Mesodermal cell (in vitro differentiated cells): ENCODE measurements around the gene KIF27.
"Not testable (repeated sequence)": the region's sequence is repeated elsewhere in the genome, so short reads cannot be mapped to it uniquely, and the experiment has no call there.

ENCODE experiments used
- H3K27ac ChIP-seq: 2 replicates; pipeline ENCODE4 v1.7.0; 2013; ENCODE audit warnings: mild to moderate bottlenecking, low read depth, low read length, moderate library complexity; ENCODE audit not compliant: severe bottlenecking
- H3K36me3 ChIP-seq: 2 replicates; pipeline ENCODE4 v1.7.1; 2013; ENCODE audit warnings: mild to moderate bottlenecking, low read length, moderate library complexity; ENCODE audit not compliant: control insufficient read depth, insufficient read depth
- H3K4me1 ChIP-seq: one replicate; pipeline ENCODE4 v1.7.1; 2013; ENCODE audit warnings: mild to moderate bottlenecking, low read length; ENCODE audit not compliant: insufficient read depth, control insufficient read depth, poor library complexity, severe bottlenecking
- H3K4me3 ChIP-seq: 2 replicates; pipeline ENCODE4 v1.7.0; 2013; ENCODE audit warnings: low read length, control low read depth, mild to moderate bottlenecking; ENCODE audit not compliant: insufficient read depth, poor library complexity, severe bottlenecking; ENCODE audit errors: extremely low read depth
- H3K9me3 ChIP-seq: 2 replicates; pipeline ENCODE4 v1.7.1; 2013; ENCODE audit warnings: mild to moderate bottlenecking, low read length, moderate library complexity; ENCODE audit not compliant: control insufficient read depth
- WGBS, 2 experiments: methylation state at CpG; one replicate each; pipeline ENCODE4 v1.1.5; 2013; ENCODE audit warnings: missing lambda C conversion rate in 2 of 2; ENCODE audit not compliant: insufficient coverage in 2 of 2; 5-methylcytosine and 5-hydroxymethylcytosine counted together

The KIF27 gene

DNA sequence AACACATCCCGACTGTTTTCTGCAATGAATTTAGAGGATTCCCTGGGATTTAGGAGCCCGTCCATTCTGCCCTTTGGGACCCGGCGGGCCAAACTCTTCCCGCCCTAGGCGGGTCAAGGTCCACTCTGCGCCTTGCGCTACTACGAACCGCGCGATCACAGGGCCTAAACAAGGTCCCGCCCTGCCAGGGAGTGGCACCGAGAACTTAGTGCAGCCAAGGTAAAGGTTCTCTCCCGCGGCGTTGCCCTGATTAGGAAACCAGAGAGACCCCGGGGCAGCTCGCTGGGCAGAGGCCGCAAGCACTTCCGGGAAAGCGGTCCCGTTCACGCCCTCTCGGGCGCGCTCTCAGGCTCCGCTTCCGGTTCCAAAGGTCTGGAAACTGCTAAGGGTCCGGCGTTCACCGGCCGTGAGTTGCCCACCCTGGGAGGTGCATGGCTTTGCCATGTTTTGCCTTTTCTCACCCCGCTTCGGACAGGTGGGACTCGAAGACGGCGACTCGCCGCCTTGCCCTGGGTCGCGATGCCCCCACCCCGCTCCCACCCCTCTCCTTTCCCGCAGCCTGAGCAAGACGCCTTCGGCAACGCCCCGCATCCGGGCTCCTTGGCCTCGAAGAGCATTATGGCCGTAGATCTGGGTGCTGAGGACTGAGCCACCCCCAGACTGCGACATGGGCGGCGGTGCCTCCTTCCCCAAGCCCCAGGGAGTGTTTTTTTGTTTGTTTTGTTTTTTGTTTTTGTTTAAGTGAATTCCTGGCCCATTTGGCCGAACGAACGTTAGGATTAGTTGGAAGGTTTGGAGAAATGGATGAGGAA lies 35.4 kb upstream of the KIF27 start:
- H3K27ac ChIP-seq, result no peak overlapping the region
- H3K9me3 ChIP-seq, result no peaks in the 10 kb centered on the region
- H3K36me3 ChIP-seq, result peaks cover 3% of the 10 kb centered on the region
- no peaks in the 10 kb centered on the region for H3K4me1 ChIP-seq
- 53 to 54% methylated on average over 31 to 47 of the region's 57 CpGs for WGBS, 2 experiments
- peak overlapping the region; percentile 36 for H3K4me3 ChIP-seq

DNA sequence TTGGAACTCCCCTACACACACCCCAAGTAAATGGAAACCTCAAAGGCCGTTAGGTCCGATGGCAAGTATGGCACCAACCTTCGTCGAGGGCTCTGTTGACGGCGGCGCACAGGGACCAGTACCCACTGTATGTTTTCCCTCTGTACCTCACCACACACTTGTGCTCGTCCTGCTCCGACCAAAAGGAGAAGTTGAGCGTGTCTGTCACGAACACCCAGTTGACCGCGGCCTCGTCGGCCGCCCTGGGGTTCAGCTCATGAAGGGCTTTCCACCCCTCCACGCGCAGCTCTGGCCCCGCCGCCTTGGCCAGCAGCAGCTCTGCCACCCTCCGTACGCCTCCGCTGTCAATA lies 34.8 kb upstream of the KIF27 start:
- Histone ChIP-seq H3K27ac (no peak overlapping the region), H3K4me3 (peak overlapping the region; percentile 36)

DNA sequence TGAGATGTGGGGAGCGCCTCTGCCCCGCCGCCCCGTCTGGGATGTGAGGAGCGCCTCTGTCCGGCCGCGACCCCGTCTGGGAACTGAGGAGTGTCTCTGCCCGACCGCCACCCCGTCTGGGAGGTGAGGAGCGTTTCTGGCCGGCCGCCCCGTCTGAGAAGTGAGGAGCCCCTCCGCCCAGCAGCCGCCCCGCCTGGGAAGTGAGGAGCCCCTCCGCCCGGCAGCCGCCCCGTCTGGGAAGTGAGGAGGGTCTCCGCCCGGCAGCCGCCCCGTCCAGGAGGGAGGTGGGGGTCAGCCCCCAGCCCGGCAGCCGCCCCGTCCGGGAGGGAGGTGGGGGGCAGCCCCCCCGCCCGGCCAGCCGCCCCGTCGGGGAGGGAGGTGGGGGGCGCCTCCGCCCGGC lies 26.9 kb upstream of the KIF27 start:
- not testable (repeated sequence) for H3K27ac ChIP-seq, H3K36me3 ChIP-seq, H3K4me3 ChIP-seq, H3K4me1 ChIP-seq, H3K9me3 ChIP-seq
- WGBS, 2 experiments, result 98 to 100% methylated on average over 2 to 18 of the region's 39 CpGs

More for the DNA sequence above, 34.8 kb upstream of the KIF27 start:
- H3K4me1 ChIP-seq, result no peaks in the 10 kb centered on the region
- H3K9me3 ChIP-seq, result no peaks in the 10 kb centered on the region
- WGBS, 2 experiments, result 79 to 81% methylated on average over 21 to 23 of the region's 23 CpGs
- peaks cover 3% of the 10 kb centered on the region for H3K36me3 ChIP-seq

DNA sequence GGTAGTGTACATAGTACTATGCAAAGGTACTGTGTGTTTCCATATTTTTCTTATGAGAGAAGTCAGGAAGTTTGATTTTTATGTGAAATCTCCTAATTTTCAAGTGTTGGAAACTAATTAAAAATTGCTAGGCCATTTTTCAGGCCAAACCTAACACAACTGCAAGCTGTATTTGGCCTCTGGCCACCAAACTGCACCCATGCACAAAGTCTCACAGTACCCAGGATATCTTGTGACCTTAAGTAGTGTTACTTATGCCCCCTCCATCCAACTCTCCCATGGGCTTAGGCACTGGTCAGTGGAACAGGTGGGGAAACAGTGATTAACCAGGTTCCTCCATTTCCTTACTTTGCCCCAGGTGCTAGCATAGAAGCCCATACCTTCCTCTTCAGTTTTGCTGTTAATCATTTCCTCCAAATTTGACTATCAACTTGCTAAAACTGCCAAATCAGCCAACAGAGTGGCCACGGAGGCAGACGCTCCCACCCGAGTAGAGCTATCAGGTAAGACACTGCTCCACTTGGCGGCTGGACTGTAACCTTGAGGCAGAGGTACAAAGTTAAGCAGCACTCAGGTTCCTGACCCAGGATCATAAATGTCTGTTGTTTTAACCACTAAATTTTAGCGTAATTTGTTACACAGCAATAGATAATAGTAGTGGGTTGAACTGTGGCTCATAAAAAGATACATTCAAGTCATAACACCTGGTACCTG lies 19.5 kb upstream of the KIF27 start:
- H3K36me3 ChIP-seq, result no peaks in the 10 kb centered on the region
- no peak overlapping the region for H3K27ac ChIP-seq
- H3K4me3 ChIP-seq, result no peak overlapping the region
- 95 to 96% methylated on average over 4 of the region's 5 CpGs for WGBS, 2 experiments
- H3K4me1 ChIP-seq, result no peaks in the 10 kb centered on the region
- H3K9me3 ChIP-seq, result no peaks in the 10 kb centered on the region

DNA sequence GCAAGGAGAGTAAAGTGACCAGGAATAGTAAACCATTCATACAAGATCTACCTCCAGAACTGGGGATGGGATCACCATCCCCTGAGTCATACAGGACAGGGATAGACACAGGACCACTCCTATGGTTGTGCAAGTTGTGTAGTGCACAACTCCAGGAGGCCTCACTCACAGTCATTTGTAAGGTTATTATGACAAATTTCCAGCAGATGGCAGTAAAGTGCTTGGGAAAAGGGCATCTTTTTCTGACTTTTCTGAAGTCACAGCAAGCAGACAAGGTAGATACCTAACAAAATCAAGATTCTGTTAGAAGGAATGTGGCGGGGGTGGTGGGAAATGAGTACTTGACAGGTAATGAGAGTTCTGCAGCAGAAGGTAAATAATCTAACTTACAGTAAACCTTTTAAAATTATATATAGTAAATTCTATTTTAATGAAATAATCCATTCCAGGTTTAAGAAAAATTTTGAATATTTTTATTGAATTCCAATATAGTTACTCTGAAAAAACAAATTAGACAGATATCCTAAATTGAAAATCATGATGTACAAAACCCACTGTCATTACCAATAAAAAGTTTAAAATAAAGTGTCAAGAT lies 16.7 kb upstream of the KIF27 start:
- peaks cover 6% of the 10 kb centered on the region for H3K4me1 ChIP-seq
- no CpG with 5 or more reads among the region's 1 CpG for WGBS, 2 experiments

DNA sequence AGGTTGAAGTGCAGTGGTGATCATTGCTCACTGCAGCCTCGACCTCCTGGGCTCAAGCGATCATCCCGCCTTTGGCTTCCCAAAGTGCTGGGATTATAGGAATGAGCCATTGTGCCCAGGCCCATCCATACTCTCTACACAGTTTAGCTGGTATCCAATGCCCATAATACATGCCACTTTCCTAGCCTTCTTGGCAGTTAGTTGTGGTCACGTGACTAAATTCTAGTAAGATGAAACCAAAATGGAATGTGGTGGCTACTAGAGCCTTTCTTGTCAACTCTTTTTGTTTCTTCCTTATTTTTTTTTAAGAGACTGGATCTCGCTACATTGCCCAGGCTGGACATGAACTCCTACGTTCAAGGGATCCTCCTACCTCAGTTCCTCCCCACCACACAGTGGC lies 15.3 kb upstream of the KIF27 start:
- no peaks in the 10 kb centered on the region for H3K36me3 ChIP-seq
- 77 to 83% methylated on average over 6 of the region's 6 CpGs for WGBS, 2 experiments
- H3K9me3 ChIP-seq, result no peaks in the 10 kb centered on the region
- peaks cover 6% of the 10 kb centered on the region for H3K4me1 ChIP-seq
- H3K4me3 ChIP-seq, result no peak overlapping the region
- H3K27ac ChIP-seq, result no peak overlapping the region

More for the DNA sequence above, 16.7 kb upstream of the KIF27 start:
- Histone ChIP-seq H3K9me3 (no peaks in the 10 kb centered on the region), H3K27ac (no peak overlapping the region), H3K36me3 (no peaks in the 10 kb centered on the region), H3K4me3 (no peak overlapping the region)

DNA sequence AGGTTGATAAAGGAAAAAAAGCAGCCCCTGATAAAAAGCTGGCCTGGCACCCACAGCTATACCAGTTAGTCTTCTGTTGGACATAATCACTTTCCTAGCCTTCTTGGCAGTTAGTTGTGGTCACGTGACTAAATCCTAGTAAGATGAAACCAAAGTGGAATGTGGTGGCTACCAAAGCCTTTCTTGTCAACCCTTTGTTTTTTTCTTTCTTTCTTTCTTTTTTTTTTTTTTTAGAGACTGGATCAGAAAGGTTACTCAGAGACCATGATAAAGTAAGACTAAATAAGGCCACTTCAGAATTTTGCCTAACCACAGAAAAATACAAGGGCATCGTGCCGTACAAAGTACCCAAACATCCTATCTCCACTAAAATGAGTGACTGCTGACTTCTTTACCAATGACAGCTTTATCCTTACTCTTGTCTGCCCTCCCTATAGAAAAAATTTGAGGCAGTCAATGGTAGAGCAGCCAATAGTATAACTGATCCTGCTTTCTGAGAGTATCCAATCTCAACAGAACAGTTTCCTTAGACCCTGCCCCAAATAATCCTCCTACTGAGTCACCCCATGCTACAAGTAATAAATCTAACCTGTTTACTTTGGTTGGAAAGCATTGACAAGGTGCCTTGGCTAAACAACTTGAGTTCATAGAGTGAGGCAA lies 14.2 kb upstream of the KIF27 start:
- no peaks in the 10 kb centered on the region for H3K9me3 ChIP-seq
- no peak overlapping the region for H3K27ac ChIP-seq
- no peak overlapping the region for H3K4me3 ChIP-seq
- WGBS, 2 experiments, result 92 to 100% methylated on average over 2 to 3 of the region's 3 CpGs
- H3K36me3 ChIP-seq, result no peaks in the 10 kb centered on the region
- H3K4me1 ChIP-seq, result peaks cover 6% of the 10 kb centered on the region

DNA sequence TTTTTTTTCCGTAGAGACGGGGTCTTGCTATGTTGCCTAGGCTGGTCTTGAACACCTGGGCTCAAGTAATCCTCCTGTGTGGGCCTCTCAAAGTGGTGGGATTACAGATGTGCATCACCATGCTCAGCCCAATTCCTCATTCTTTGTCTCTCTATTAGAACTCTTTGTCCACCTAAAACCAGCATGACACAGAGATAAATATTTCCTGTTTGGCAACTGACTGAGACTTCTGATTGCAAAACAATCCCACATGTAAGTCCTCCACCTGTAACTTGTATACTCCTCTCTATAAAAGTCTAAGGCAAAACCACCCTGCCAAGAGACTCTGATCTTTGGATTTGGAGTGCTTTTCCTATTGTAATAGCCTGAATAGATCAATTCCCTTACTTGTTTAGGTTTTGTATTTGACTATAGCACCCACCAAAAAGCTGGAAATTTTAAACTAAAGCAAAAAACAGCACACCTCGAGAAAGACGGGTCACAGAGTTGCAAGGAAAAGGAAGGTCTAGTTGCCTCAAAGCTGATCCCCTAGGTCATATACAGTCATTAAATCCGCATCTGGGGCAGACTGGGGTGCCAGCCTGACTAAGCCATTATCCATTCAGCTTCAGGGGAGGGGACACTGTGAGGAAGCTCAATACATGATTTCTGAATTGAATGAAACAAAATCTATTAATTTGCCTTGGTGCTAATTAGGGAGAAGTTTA lies 13.5 kb upstream of the KIF27 start:
- 90% methylated on average over 4 of the region's 5 CpGs; no CpG with 5 or more reads in 1 of the 2 experiments for WGBS, 2 experiments
- Histone ChIP-seq H3K4me1 (peaks cover 6% of the 10 kb centered on the region), H3K4me3 (no peak overlapping the region), H3K9me3 (no peaks in the 10 kb centered on the region), H3K36me3 (no peaks in the 10 kb centered on the region), H3K27ac (no peak overlapping the region)

DNA sequence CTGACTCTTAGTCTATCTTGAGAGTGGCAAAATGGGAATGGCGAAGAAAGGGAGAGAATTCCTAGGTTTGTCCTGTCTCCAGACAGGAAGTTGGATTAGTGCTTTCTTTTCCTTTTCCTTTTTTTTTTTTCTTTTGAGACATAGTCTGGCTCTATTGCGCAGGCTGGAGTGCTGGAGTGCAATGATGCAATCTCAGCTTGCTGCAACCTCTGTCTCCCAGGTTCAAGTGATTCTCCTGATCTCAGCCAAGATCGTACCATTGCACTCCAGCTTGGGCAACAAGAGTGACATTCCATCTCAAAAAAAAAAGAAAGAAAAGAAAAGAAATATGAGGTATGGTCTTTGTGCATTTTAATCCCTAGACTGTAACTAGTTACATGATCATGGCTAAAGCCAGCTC lies 12.6 kb upstream of the KIF27 start:
- H3K36me3 ChIP-seq, result no peaks in the 10 kb centered on the region
- H3K9me3 ChIP-seq, result no peaks in the 10 kb centered on the region
- H3K4me1 ChIP-seq, result peaks cover 6% of the 10 kb centered on the region
- WGBS, 2 experiments, result 92 to 100% methylated on average over 2 to 3 of the region's 3 CpGs
- no peak overlapping the region for H3K4me3 ChIP-seq
- H3K27ac ChIP-seq, result no peak overlapping the region

DNA sequence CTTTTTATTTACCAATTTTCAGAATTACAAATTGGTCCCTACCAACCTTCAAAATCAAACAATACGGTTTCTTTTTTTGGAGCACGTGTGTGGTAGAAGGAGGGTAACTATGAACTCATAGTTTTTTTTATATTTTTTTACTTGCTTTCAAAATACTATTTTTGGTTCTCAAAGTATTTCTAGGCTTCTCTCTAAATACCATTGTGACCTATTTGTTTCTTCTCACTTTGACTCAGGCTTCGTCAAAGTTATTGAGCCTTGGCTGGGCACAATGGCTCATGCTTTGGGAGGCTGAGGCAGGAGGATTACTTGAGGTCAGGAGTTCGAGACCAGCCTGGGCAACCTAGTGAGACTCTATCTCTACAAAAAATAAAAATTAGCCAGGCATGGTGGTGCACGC lies 11.6 kb upstream of the KIF27 start:
- 100% methylated on average over 1 to 2 of the region's 5 CpGs for WGBS, 2 experiments
- Histone ChIP-seq H3K9me3 (no peaks in the 10 kb centered on the region), H3K4me3 (no peak overlapping the region), H3K36me3 (no peaks in the 10 kb centered on the region), H3K4me1 (peaks cover 6% of the 10 kb centered on the region), H3K27ac (no peak overlapping the region)
